ENCODE measurements around the gene SPRED1.

SPRED1 gene

GRCh38 chr15:38252481-38253350 is at the start of gene SPRED1:
Gene SPRED1 (plus strand): TSS chr15:38252836. CDS start chr15:38253186, 350 bp downstream.
- Histone ChIP-seq H3K27me3 (ENCODE audit: insufficient read depth, poor library complexity, severe bottlenecking) (no peaks in the 10 kb centered on the region), H3K27ac (ENCODE audit: poor library complexity, severe bottlenecking) (peak within 1 kb of the TSS; percentile 93), H3K4me1 (ENCODE audit: insufficient read depth, poor library complexity, severe bottlenecking) (peaks cover 29% of the 10 kb centered on the region), H3K9me3 (ENCODE audit: severe bottlenecking) (no peaks in the 10 kb centered on the region), H3K36me3 (ENCODE audit: low read depth) (peaks cover 6% of the 10 kb centered on the region; the same call in 1 of the 2 replicates), H3K4me3 (ENCODE audit: severe bottlenecking) (peak within 1 kb of the TSS; percentile 76)
- TF ChIP-seq, protein P1, sequence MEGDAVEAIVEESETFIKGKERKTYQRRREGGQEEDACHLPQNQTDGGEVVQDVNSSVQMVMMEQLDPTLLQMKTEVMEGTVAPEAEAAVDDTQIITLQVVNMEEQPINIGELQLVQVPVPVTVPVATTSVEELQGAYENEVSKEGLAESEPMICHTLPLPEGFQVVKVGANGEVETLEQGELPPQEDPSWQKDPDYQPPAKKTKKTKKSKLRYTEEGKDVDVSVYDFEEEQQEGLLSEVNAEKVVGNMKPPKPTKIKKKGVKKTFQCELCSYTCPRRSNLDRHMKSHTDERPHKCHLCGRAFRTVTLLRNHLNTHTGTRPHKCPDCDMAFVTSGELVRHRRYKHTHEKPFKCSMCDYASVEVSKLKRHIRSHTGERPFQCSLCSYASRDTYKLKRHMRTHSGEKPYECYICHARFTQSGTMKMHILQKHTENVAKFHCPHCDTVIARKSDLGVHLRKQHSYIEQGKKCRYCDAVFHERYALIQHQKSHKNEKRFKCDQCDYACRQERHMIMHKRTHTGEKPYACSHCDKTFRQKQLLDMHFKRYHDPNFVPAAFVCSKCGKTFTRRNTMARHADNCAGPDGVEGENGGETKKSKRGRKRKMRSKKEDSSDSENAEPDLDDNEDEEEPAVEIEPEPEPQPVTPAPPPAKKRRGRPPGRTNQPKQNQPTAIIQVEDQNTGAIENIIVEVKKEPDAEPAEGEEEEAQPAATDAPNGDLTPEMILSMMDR (IDR thresholded peaks at IDR 0.05; ENCODE audit: poor library complexity, severe bottlenecking) = no peak
- peak; percentile 78 for DNase-seq (ENCODE audit: low spot score)
- ATAC-seq (ENCODE audit: low read depth) = peak; percentile 41

DNA sequence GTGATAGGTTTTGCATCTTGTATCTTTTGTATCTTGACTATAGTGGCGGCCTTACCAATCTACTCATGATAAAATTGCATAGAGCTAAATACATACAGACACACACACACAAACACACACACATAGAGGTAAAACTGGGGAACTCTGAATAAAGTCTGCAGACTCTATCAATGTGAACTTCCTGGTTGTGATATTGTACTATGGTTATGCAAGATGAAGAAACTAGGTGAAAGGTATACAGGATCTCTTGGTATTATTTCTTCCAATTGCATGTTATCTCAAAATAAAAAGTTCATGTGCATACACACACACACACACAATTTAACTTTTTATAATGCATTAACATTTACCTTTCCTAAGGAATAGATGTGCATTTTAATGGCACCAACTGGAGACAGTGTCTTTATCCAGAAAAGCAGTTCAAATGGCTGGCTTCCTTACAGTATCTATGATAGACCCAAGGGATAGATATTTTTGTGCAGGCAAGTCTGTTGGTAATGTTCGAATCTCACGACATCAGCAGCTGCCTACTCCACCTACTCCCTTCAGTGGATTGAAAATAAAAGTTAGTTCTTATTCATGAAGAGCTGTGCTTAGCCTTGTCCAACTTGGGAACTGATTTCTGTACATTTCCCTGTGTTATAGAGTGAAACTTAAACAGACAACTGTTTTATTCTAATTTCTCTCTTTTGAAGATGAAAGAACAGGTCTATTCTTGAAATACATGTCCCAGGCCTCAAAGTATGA is 46.9 kb upstream of the SPRED1 start:
- TF ChIP-seq, protein P1 (IDR thresholded peaks at IDR 0.05; ENCODE audit: poor library complexity, severe bottlenecking) = no peak
- Histone ChIP-seq H3K9me3 (ENCODE audit: severe bottlenecking) (no peaks in the 10 kb centered on the region), H3K27me3 (ENCODE audit: insufficient read depth, poor library complexity, severe bottlenecking) (no peaks in the 10 kb centered on the region), H3K27ac (ENCODE audit: poor library complexity, severe bottlenecking) (no peak overlapping the region), H3K4me1 (ENCODE audit: insufficient read depth, poor library complexity, severe bottlenecking) (peaks cover 16% of the 10 kb centered on the region), H3K36me3 (ENCODE audit: low read depth) (no peaks in the 10 kb centered on the region), H3K4me3 (ENCODE audit: severe bottlenecking) (no peak overlapping the region)
- no peak for ATAC-seq (ENCODE audit: low read depth)
- DNase-seq (ENCODE audit: low spot score) = no peak

DNA sequence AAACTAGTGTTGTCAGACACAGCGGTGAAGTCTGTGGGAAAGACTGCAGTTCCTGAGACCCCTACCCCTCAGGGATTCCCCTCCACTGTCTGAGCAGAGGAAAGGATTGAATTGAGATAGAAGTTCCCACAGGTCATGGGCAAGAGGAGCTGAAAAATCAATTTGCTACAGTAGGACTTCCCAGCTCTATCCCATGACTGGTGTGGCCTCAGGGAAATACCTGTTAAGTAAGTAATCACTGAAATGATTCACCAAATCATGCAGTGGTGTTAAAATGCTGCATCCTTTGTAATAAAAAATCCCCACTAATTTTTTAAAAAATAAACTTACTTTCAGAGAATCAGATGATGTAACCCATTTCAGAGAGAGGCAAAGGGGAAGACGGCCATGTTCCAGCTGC is 45.0 kb upstream of the SPRED1 start:
- Histone ChIP-seq H3K27me3 (ENCODE audit: insufficient read depth, poor library complexity, severe bottlenecking) (no peaks in the 10 kb centered on the region), H3K4me1 (ENCODE audit: insufficient read depth, poor library complexity, severe bottlenecking) (peaks cover 16% of the 10 kb centered on the region), H3K9me3 (ENCODE audit: severe bottlenecking) (no peaks in the 10 kb centered on the region), H3K36me3 (ENCODE audit: low read depth) (no peaks in the 10 kb centered on the region), H3K4me3 (ENCODE audit: severe bottlenecking) (no peak overlapping the region), H3K27ac (ENCODE audit: poor library complexity, severe bottlenecking) (no peak overlapping the region)
- DNase-seq (ENCODE audit: low spot score) = no peak
- TF ChIP-seq, protein P1 (IDR thresholded peaks at IDR 0.05; ENCODE audit: poor library complexity, severe bottlenecking) = no peak
- peak; percentile 95 for ATAC-seq (ENCODE audit: low read depth)

DNA sequence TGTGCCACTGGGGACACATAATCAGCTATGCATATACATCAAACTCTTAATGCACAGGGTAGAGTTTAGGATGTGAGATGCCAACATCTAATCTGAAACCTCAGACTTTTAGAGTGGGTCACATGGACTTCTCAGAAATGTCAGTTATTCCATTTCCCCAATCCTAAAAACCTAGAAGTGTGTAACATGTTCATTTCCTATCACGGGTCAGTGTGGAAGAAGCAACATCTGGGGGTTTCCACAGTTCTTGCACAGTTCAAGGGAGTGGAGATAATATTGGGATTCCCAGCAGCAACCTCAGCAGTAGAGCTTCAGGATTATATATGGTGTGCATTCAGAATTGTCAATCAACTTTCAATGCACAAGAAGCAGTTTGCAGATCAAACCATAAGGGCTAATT is 44.4 kb upstream of the SPRED1 start:
- ATAC-seq (ENCODE audit: low read depth) = no peak
- no peaks in the 10 kb centered on the region for H3K36me3 ChIP-seq (ENCODE audit: low read depth)
- TF ChIP-seq, protein P1 (IDR thresholded peaks at IDR 0.05; ENCODE audit: poor library complexity, severe bottlenecking) = no peak

More for the DNA sequence above, 44.4 kb upstream of the SPRED1 start:
- no peak for DNase-seq (ENCODE audit: low spot score)
- Histone ChIP-seq H3K4me3 (ENCODE audit: severe bottlenecking) (no peak overlapping the region), H3K27ac (ENCODE audit: poor library complexity, severe bottlenecking) (no peak overlapping the region), H3K9me3 (ENCODE audit: severe bottlenecking) (no peaks in the 10 kb centered on the region), H3K4me1 (ENCODE audit: insufficient read depth, poor library complexity, severe bottlenecking) (peaks cover 16% of the 10 kb centered on the region), H3K27me3 (ENCODE audit: insufficient read depth, poor library complexity, severe bottlenecking) (no peaks in the 10 kb centered on the region)

Data from RWPE2 (cell line).